ENCODE results near the gene APOBEC3B. TPM values are rescaled to one million over a fixed set of nuclear protein-coding genes. Genes with fewer than 3 reads are reported as not detected.
"Not testable (repeated sequence)": the region's sequence is repeated elsewhere in the genome, so short reads cannot be mapped to it uniquely, and the experiment has no call there.

APOBEC3B gene
- total RNA-seq, 1 donor from 2014 or later: 15.2 TPM

- Histone ChIP-seq H3K36me3 (ENCODE audit: control insufficient read depth, insufficient read depth, low read length) (no peaks in the 10 kb centered on the region), H3K27me3 (ENCODE audit: control insufficient read depth, insufficient read depth, low read length) (no peaks in the 10 kb centered on the region), H3K4me3 (ENCODE audit: low read depth, low read length) (no peak overlapping the region)
- DNase-seq (ENCODE audit: low read depth): no peak
- no peak for TF ChIP-seq CTCF (IDR thresholded peaks at IDR 0.05; ENCODE audit: insufficient read depth, low read length, poor library complexity, severe bottlenecking)
Measured at GRCh38 chr22:38972558-38972957, 9.6 kb upstream of the APOBEC3B start.

GRCh38 chr22:38973289-38974169, 8.6 kb upstream of the APOBEC3B start:
- Histone ChIP-seq H3K36me3 (ENCODE audit: control insufficient read depth, insufficient read depth, low read length) (no peaks in the 10 kb centered on the region), H3K4me3 (ENCODE audit: low read depth, low read length) (no peak overlapping the region), H3K27me3 (ENCODE audit: control insufficient read depth, insufficient read depth, low read length) (no peaks in the 10 kb centered on the region)
- peak; percentile 63 for TF ChIP-seq CTCF (IDR thresholded peaks at IDR 0.05; ENCODE audit: insufficient read depth, low read length, poor library complexity, severe bottlenecking)
- DNase-seq (ENCODE audit: low read depth): no peak

DNA sequence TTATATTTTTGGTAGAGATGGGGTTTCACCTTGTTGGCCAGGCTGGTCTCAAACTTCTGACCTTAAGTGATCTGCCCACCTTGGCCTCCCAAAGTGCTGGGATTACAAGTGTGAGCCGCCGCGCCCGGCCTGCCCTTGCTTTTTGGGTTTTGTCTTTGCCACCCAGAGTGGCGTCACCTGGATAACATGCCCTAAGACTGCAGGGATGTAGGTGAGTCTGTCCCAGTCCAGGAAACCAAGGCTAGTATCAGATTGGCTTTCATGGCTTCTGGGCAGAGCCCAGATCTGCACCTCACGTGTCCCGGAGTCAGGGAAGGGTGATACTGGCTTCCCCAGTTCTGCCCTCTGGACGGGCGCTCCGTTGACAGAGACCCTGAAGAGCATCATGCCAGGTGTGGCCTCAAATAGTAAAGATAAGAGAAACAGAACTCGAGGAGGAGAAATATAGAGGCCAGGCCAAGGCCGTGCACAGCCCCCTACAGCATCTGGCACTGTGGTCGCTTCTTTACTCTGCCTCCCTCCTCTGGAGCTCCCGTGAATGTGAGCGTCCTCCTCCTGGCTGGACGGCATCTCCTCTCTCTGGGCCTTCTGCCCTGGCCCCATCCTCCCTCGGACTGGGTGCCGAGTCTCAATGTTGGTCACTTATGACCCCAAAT, 7.8 kb upstream of the APOBEC3B start:
- Histone ChIP-seq H3K36me3 (ENCODE audit: control insufficient read depth, insufficient read depth, low read length) (no peaks in the 10 kb centered on the region), H3K4me3 (ENCODE audit: low read depth, low read length) (no peak overlapping the region), H3K27me3 (ENCODE audit: control insufficient read depth, insufficient read depth, low read length) (no peaks in the 10 kb centered on the region)
- no peak for DNase-seq (ENCODE audit: low read depth)
- no peak for TF ChIP-seq CTCF (IDR thresholded peaks at IDR 0.05; ENCODE audit: insufficient read depth, low read length, poor library complexity, severe bottlenecking)

DNA sequence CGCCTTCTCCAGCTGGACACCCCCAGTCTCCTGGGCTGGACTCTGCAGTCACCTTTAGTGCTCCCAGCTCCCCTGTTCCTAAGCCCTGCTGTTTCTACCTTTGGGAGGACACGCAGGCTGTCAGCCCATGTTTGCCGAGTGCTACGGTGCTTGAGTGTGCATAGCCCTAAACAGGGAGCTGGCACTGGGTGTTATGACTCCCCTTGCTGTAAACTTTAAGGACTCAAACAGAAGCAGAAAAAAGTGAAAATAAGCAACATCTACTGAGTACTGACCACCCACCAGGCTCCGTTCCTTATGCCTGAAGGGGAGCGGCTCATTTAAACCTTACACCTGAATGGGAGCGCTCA, 7.3 kb upstream of the APOBEC3B start:
- no peak for TF ChIP-seq CTCF (IDR thresholded peaks at IDR 0.05; ENCODE audit: insufficient read depth, low read length, poor library complexity, severe bottlenecking)
- DNase-seq (ENCODE audit: low read depth): no peak

DNA sequence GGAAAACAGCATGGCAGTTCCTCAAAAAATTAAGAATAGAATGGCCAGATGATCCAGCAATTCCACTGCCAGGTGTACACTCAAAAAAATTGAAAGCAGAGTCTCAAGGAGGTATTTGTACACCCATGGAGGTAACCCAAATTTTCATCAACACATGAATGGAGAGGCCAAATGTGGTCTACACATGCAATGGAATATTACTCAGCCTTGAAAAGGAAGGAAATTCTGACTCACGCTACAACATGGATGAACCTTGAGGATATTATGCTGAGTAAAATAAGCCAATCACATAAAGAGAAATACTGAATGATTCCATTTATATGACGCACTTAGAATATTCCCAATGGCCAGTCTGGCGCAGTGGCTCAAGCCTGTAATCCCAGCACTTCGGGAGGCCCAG, 4.9 kb upstream of the APOBEC3B start:
- not testable (repeated sequence) for H3K27me3 ChIP-seq (ENCODE audit: control insufficient read depth, insufficient read depth, low read length); H3K4me3 ChIP-seq (ENCODE audit: low read depth, low read length); H3K36me3 ChIP-seq (ENCODE audit: control insufficient read depth, insufficient read depth, low read length); DNase-seq (ENCODE audit: low read depth)

More for the DNA sequence above, 7.3 kb upstream of the APOBEC3B start:
- Histone ChIP-seq H3K36me3 (ENCODE audit: control insufficient read depth, insufficient read depth, low read length) (no peaks in the 10 kb centered on the region), H3K4me3 (ENCODE audit: low read depth, low read length) (no peak overlapping the region), H3K27me3 (ENCODE audit: control insufficient read depth, insufficient read depth, low read length) (no peaks in the 10 kb centered on the region)

- not testable (repeated sequence) for H3K4me3 ChIP-seq (ENCODE audit: low read depth, low read length); H3K36me3 ChIP-seq (ENCODE audit: control insufficient read depth, insufficient read depth, low read length); DNase-seq (ENCODE audit: low read depth); H3K27me3 ChIP-seq (ENCODE audit: control insufficient read depth, insufficient read depth, low read length)
Measured at GRCh38 chr22:38980587-38980986, 1.6 kb upstream of the APOBEC3B start.

All from kidney epithelial cell (primary cell).